ENCODE results near the gene PRSS1. TPM values are rescaled to one million over a fixed set of nuclear protein-coding genes. Genes with fewer than 3 reads are reported as not detected.
"Not testable (repeated sequence)": the region's sequence is repeated elsewhere in the genome, so short reads cannot be mapped to it uniquely, and the experiment has no call there.

PRSS1 gene
- total RNA-seq, 1 donor: not detected

GRCh38 chr7:142746264-142746663 lies 3.0 kb upstream of the PRSS1 start:
- no peak for DNase-seq (ENCODE audit: insufficient read length, low spot score, missing footprints)
- Histone ChIP-seq H3K36me3 (ENCODE audit: insufficient read depth, low read length) (no peaks in the 10 kb centered on the region), H3K27ac (ENCODE audit: low read depth, low read length) (no peak overlapping the region), H3K79me2 (ENCODE audit: insufficient read depth, low read length) (no peaks in the 10 kb centered on the region), H3K4me3 (ENCODE audit: insufficient read depth, low read length) (no peak overlapping the region), H3K4me2 (ENCODE audit: insufficient read depth, low read length) (no peak overlapping the region), H4K20me1 (ENCODE audit: insufficient read depth, low read length) (no peaks in the 10 kb centered on the region), H3K4me1 (ENCODE audit: insufficient read depth, low read length) (no peaks in the 10 kb centered on the region), H3K27me3 (ENCODE audit: insufficient read depth, low read length) (peaks cover 7% of the 10 kb centered on the region), H2AFZ (ENCODE audit: low read length) (no peak overlapping the region), H3K9me3 (ENCODE audit: low read depth, low read length) (no peaks in the 10 kb centered on the region)
- TF ChIP-seq, protein P1, sequence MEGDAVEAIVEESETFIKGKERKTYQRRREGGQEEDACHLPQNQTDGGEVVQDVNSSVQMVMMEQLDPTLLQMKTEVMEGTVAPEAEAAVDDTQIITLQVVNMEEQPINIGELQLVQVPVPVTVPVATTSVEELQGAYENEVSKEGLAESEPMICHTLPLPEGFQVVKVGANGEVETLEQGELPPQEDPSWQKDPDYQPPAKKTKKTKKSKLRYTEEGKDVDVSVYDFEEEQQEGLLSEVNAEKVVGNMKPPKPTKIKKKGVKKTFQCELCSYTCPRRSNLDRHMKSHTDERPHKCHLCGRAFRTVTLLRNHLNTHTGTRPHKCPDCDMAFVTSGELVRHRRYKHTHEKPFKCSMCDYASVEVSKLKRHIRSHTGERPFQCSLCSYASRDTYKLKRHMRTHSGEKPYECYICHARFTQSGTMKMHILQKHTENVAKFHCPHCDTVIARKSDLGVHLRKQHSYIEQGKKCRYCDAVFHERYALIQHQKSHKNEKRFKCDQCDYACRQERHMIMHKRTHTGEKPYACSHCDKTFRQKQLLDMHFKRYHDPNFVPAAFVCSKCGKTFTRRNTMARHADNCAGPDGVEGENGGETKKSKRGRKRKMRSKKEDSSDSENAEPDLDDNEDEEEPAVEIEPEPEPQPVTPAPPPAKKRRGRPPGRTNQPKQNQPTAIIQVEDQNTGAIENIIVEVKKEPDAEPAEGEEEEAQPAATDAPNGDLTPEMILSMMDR (IDR thresholded peaks at IDR 0.05; ENCODE audit: extremely low read depth, low read depth, low read length): no peak

- not testable (repeated sequence) for DNase-seq (ENCODE audit: insufficient read length, low spot score, missing footprints); H2AFZ ChIP-seq (ENCODE audit: low read length); H3K27ac ChIP-seq (ENCODE audit: low read depth, low read length); H3K36me3 ChIP-seq (ENCODE audit: insufficient read depth, low read length); H3K79me2 ChIP-seq (ENCODE audit: insufficient read depth, low read length); H3K4me3 ChIP-seq (ENCODE audit: insufficient read depth, low read length); H3K27me3 ChIP-seq (ENCODE audit: insufficient read depth, low read length); H4K20me1 ChIP-seq (ENCODE audit: insufficient read depth, low read length); H3K4me1 ChIP-seq (ENCODE audit: insufficient read depth, low read length); H3K9me3 ChIP-seq (ENCODE audit: low read depth, low read length); H3K4me2 ChIP-seq (ENCODE audit: insufficient read depth, low read length)
These were observed 862 bp upstream of the PRSS1 start for GRCh38 chr7:142748410-142748809.

- Histone ChIP-seq H3K9me3 (ENCODE audit: low read depth, low read length) (no peaks in the 10 kb centered on the region), H3K4me1 (ENCODE audit: insufficient read depth, low read length) (no peaks in the 10 kb centered on the region), H3K27me3 (ENCODE audit: insufficient read depth, low read length) (peaks cover 7% of the 10 kb centered on the region), H2AFZ (ENCODE audit: low read length) (no peak overlapping the region), H3K4me3 (ENCODE audit: insufficient read depth, low read length) (no peak overlapping the region), H4K20me1 (ENCODE audit: insufficient read depth, low read length) (no peaks in the 10 kb centered on the region), H3K27ac (ENCODE audit: low read depth, low read length) (no peak overlapping the region), H3K79me2 (ENCODE audit: insufficient read depth, low read length) (no peaks in the 10 kb centered on the region), H3K4me2 (ENCODE audit: insufficient read depth, low read length) (no peak overlapping the region), H3K36me3 (ENCODE audit: insufficient read depth, low read length) (no peaks in the 10 kb centered on the region)
- TF ChIP-seq, protein P1 (IDR thresholded peaks at IDR 0.05; ENCODE audit: extremely low read depth, low read depth, low read length): no peak
- no peak for DNase-seq (ENCODE audit: insufficient read length, low spot score, missing footprints)
These were observed 1.2 kb downstream of the PRSS1 start for GRCh38 chr7:142750321-142750938.

DNA sequence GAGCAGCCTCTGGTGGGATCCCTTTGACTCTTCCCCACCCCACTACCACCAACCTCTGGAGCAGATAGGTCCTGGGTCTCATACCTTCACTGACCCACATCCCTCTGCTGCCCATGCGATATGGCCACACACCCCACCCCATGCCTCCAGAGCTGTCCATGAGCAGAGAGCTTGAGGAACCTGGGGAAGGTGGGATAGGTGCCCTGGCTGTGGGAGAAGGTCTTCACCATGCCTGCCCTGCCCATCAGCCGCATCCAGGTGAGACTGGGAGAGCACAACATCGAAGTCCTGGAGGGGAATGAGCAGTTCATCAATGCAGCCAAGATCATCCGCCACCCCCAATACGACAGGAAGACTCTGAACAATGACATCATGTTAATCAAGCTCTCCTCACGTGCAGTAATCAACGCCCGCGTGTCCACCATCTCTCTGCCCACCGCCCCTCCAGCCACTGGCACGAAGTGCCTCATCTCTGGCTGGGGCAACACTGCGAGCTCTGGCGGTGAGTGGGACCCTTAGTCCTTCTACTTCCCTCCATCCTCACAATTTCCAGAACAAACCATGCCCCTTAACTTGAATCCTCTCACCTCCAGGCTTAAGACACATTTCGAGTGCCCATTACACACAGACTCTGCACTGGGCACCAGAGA lies 2.4 kb downstream of the PRSS1 start:
- H3K27ac ChIP-seq (ENCODE audit: low read depth, low read length); H3K36me3 ChIP-seq (ENCODE audit: insufficient read depth, low read length); H3K4me3 ChIP-seq (ENCODE audit: insufficient read depth, low read length); H4K20me1 ChIP-seq (ENCODE audit: insufficient read depth, low read length); H3K9me3 ChIP-seq (ENCODE audit: low read depth, low read length); H3K79me2 ChIP-seq (ENCODE audit: insufficient read depth, low read length); H3K27me3 ChIP-seq (ENCODE audit: insufficient read depth, low read length); H2AFZ ChIP-seq (ENCODE audit: low read length); H3K4me2 ChIP-seq (ENCODE audit: insufficient read depth, low read length); H3K4me1 ChIP-seq (ENCODE audit: insufficient read depth, low read length): not testable (repeated sequence)
- peak; percentile 3 for DNase-seq (ENCODE audit: insufficient read length, low spot score, missing footprints)

Data from osteoblast (primary cell).